ENCODE results near the gene CARNS1. TPM values are rescaled to one million over a fixed set of nuclear protein-coding genes. Genes with fewer than 3 reads are reported as not detected.

The CARNS1 gene
- total RNA-seq, 1 donor from 2014 or later, result 14.5 TPM

DNA sequence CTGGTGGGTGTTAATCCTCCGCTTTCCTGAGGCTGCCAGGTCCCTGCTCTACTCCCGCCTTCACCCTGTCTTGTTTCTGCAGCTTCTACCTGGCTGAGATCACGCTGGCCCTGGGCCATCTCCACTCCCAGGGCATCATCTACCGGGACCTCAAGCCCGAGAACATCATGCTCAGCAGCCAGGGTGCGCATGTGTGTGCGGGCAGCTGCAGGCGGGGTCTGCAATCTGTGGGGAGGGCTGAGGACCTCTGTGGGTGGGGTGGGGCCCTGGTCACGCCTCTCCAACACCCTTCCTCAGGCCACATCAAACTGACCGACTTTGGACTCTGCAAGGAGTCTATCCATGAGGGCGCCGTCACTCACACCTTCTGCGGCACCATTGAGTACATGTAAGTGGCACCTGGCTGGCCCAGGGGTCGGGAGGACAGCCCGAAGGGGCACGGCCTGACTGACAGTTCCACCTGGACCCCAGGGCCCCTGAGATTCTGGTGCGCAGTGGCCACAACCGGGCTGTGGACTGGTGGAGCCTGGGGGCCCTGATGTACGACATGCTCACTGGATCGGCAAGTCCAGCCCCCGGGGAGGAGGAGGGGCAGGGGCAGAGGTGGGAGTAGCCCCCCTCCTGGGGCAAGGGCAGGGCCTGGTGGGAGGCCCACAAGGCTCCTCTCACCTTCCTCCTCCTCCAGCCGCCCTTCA is 17.3 kb downstream of the CARNS1 start:
- Histone ChIP-seq H3K4me3 (no peak overlapping the region), H3K27me3 (ENCODE audit: low read depth) (no peaks in the 10 kb centered on the region), H3K9me3 (replicated peaks) (no peaks in the 10 kb centered on the region), H3K4me1 (peaks cover 42% of the 10 kb centered on the region), H3K36me3 (peaks cover 70% of the 10 kb centered on the region), H3K27ac (replicated peaks) (no peak overlapping the region)
- DNase-seq, result no peak
- TF ChIP-seq, protein P1, sequence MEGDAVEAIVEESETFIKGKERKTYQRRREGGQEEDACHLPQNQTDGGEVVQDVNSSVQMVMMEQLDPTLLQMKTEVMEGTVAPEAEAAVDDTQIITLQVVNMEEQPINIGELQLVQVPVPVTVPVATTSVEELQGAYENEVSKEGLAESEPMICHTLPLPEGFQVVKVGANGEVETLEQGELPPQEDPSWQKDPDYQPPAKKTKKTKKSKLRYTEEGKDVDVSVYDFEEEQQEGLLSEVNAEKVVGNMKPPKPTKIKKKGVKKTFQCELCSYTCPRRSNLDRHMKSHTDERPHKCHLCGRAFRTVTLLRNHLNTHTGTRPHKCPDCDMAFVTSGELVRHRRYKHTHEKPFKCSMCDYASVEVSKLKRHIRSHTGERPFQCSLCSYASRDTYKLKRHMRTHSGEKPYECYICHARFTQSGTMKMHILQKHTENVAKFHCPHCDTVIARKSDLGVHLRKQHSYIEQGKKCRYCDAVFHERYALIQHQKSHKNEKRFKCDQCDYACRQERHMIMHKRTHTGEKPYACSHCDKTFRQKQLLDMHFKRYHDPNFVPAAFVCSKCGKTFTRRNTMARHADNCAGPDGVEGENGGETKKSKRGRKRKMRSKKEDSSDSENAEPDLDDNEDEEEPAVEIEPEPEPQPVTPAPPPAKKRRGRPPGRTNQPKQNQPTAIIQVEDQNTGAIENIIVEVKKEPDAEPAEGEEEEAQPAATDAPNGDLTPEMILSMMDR (IDR thresholded peaks at IDR 0.05; ENCODE audit: borderline replicate concordance), result no peak
- intact Hi-C loops (cut with micrococcal nuclease), result no loop called here

- TF ChIP-seq, protein P1 (IDR thresholded peaks at IDR 0.05; ENCODE audit: borderline replicate concordance), result no peak
- H3K4me3 ChIP-seq, result no peak overlapping the region
- no peak for DNase-seq
- intact Hi-C loops (cut with micrococcal nuclease), result no loop called here
- H3K9me3 ChIP-seq (replicated peaks), result no peaks in the 10 kb centered on the region
- H3K27me3 ChIP-seq (ENCODE audit: low read depth), result no peaks in the 10 kb centered on the region
- no peak overlapping the region for H3K27ac ChIP-seq (replicated peaks)
- H3K4me1 ChIP-seq, result peaks cover 34% of the 10 kb centered on the region
- peaks cover 77% of the 10 kb centered on the region for H3K36me3 ChIP-seq
Measured at GRCh38 chr11:67433536-67434394, 18.3 kb downstream of the CARNS1 start.

GRCh38 chr11:67434395-67434881 is 19.0 kb downstream of the CARNS1 start:
- no peaks in the 10 kb centered on the region for H3K9me3 ChIP-seq (replicated peaks)
- peaks cover 32% of the 10 kb centered on the region for H3K4me1 ChIP-seq
- no peak for DNase-seq
- no peak overlapping the region for H3K27ac ChIP-seq (replicated peaks)
- H3K27me3 ChIP-seq (ENCODE audit: low read depth), result no peaks in the 10 kb centered on the region
- H3K4me3 ChIP-seq, result no peak overlapping the region
- H3K36me3 ChIP-seq, result peaks cover 77% of the 10 kb centered on the region
- intact Hi-C loops (cut with micrococcal nuclease), result no loop called here
- TF ChIP-seq, protein P1 (IDR thresholded peaks at IDR 0.05; ENCODE audit: borderline replicate concordance), result no peak

- Histone ChIP-seq H3K27ac (replicated peaks) (no peak overlapping the region), H3K27me3 (ENCODE audit: low read depth) (no peaks in the 10 kb centered on the region), H3K4me3 (no peak overlapping the region), H3K36me3 (peaks cover 73% of the 10 kb centered on the region), H3K4me1 (peaks cover 32% of the 10 kb centered on the region), H3K9me3 (replicated peaks) (no peaks in the 10 kb centered on the region)
- TF ChIP-seq, protein P1 (IDR thresholded peaks at IDR 0.05; ENCODE audit: borderline replicate concordance), result no peak
- no peak for DNase-seq
- intact Hi-C loops (cut with micrococcal nuclease), result no loop called here
Measured at GRCh38 chr11:67435031-67435726, 19.7 kb downstream of the CARNS1 start.

- H3K27ac ChIP-seq (replicated peaks), result peak overlapping the region; percentile 40
- peaks cover 70% of the 10 kb centered on the region for H3K36me3 ChIP-seq
- no peaks in the 10 kb centered on the region for H3K27me3 ChIP-seq (ENCODE audit: low read depth)
- peaks cover 38% of the 10 kb centered on the region for H3K4me1 ChIP-seq
- no peaks in the 10 kb centered on the region for H3K9me3 ChIP-seq (replicated peaks)
- intact Hi-C loops (cut with micrococcal nuclease), result no loop called here
- DNase-seq, result no peak
- TF ChIP-seq, protein P1 (IDR thresholded peaks at IDR 0.05; ENCODE audit: borderline replicate concordance), result no peak
- no peak overlapping the region for H3K4me3 ChIP-seq
Measured at GRCh38 chr11:67435727-67436458, 20.4 kb downstream of the CARNS1 start.

Measured in left ventricle myocardium inferior (tissue), 1 donor.